Measurements from ENCODE around the gene NIPAL3.

- TF ChIP-seq GATA2 (IDR thresholded peaks at IDR 0.05; ENCODE audit: low read depth, low read length): no peak
- no peak for TF ChIP-seq GATA3 (IDR thresholded peaks at IDR 0.05; ENCODE audit: low read depth, low read length)
These were observed 6.1 kb upstream of the NIPAL3 start for GRCh38 chr1:24409535-24409934.

Data from SH-SY5Y (cell line).